Fibroblast of lung (primary cell): ENCODE measurements around the gene MACO1.
"Not testable (repeated sequence)": the region's sequence is repeated elsewhere in the genome, so short reads cannot be mapped to it uniquely, and the experiment has no call there.

Experiments
- EZH2 ChIP-seq: IDR thresholded peaks from 2 replicates; pipeline ENCODE4 v1.5.1; 2012; ENCODE audit warnings: low read length, control low read depth, mild to moderate bottlenecking; ENCODE audit errors: missing control alignments
- TF ChIP-seq, protein P1 (sequence below), 2 donors: IDR thresholded peaks in 1 of 2; conservative IDR thresholded peaks in 1 of 2; 1 replicate in 1 of 2; 2 replicates in 1 of 2; pipeline ENCODE4 v1.5.1; 2011 to 2012; ENCODE audit warnings: low read length in 2 of 2, control low read depth in 1 of 2, inconsistent platforms in 1 of 2, low read depth in 1 of 2, mild to moderate bottlenecking in 1 of 2

DNA sequence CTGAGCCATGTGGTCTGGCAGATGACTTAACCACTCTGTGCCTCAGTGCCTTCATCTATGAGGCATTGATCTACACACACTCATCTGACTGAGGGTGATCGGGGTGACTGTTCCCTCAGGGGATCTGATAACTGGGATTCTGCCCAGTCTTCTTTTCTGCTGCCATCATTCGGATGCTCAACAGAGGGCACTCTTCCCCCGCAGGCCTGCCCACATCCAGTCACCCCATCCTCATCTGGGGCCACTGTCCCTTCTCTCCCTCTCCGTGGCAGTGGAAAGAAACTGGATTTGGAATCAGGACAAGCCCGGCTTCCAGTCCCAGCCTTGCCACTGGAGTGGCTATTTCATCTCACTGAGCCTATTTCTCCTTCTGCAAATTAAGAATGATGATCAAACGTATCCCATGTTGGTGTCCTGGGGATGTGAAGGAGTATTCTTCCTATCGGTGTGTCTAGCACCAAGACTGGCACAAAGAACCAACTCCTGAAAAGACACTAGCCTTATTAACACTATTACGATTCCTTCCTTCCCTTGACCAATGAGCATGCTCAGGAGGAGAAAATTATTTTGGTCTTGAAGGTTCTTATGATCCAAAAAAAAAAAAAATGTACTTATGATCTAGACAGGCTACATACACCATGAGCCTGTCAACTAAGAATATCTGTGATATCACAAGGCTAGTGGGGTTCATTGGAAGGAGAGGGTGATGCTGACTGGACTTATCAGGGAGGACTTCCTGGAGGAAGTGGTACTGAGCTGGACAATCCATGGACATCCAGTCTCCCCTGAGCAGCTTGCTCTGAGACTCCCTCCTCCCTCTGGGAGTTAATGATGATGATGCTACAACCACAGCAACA, 27.5 kb upstream of the MACO1 start:
- TF ChIP-seq, protein P1, sequence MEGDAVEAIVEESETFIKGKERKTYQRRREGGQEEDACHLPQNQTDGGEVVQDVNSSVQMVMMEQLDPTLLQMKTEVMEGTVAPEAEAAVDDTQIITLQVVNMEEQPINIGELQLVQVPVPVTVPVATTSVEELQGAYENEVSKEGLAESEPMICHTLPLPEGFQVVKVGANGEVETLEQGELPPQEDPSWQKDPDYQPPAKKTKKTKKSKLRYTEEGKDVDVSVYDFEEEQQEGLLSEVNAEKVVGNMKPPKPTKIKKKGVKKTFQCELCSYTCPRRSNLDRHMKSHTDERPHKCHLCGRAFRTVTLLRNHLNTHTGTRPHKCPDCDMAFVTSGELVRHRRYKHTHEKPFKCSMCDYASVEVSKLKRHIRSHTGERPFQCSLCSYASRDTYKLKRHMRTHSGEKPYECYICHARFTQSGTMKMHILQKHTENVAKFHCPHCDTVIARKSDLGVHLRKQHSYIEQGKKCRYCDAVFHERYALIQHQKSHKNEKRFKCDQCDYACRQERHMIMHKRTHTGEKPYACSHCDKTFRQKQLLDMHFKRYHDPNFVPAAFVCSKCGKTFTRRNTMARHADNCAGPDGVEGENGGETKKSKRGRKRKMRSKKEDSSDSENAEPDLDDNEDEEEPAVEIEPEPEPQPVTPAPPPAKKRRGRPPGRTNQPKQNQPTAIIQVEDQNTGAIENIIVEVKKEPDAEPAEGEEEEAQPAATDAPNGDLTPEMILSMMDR (conservative IDR thresholded peaks at IDR 0.05 in 1 of 2, IDR thresholded peaks at IDR 0.05 in 1 of 2; ENCODE audit: low read depth in 1 of 2, low read length in 2 of 2) = peak; percentile 20 to 22
- TF ChIP-seq EZH2 = not testable (repeated sequence)
